HepG2 (cell line): ENCODE results near the gene ZNF302. TPM values are rescaled to one million over a fixed set of nuclear protein-coding genes. Genes with fewer than 3 reads are reported as not detected.

Source experiments
- polyA plus RNA-seq, 8 experiments: library from polyadenylated mRNA; depleted of rRNA in 3 of 8; stranded (reverse) in 7 of 8; unstranded in 1 of 8; fragments of >200 nt; fragmentation: Illumina TruSeq in 4 of 8; extraction: Trizol in 4 of 8; gene quantifications; 2 replicates each; pipeline versions ENCODE4 v1.2.1 to v1.2.3, GENCODE V29; 2011 to 2016; ENCODE audit warnings: low read depth in 4 of 8, missing spikeins in 1 of 8, mixed read lengths in 1 of 8; ENCODE audit not compliant: insufficient read depth in 1 of 8
- small RNA-seq, 3 experiments: library from RNA; depleted of rRNA; stranded (forward); fragments of <200 nt; gene quantifications; one replicate each; pipeline ENCODE3, GENCODE V24; 2012; ENCODE audit warnings: low read depth in 2 of 3, low replicate concordance in 1 of 3; ENCODE audit not compliant: insufficient read length in 3 of 3, insufficient read depth in 2 of 3
- total RNA-seq, 5 experiments: library from RNA; depleted of rRNA; stranded (reverse); fragments of >200 nt; fragmentation: Illumina TruSeq; extraction: Trizol; gene quantifications; 2 replicates each; pipeline ENCODE4 v1.2.3, GENCODE V29; 2016; ENCODE audit warnings: low read depth in 1 of 5

The ZNF302 gene
- total and polyA plus RNA-seq, 2 of the 13 experiments (the other 11 are each of a cell fraction or from before 2014, with no cell fraction given): not detected

Small RNA genes lying within 50 kb of the gene (small RNA-seq; reads per million reads assigned to genes)
- gene RF00611: 0 reads per million in 3 experiments

Other genes with a start within 250 kb of the ZNF302 start
- gene UBA2, start 249.3 kb upstream of the ZNF302 start, total RNA-seq (2016; rRNA removed; fragmentation: Illumina TruSeq; extraction: Trizol): 222 and 327 TPM in 2 replicates
- gene UBA2, start 249.3 kb upstream of the ZNF302 start, polyA plus RNA-seq (2011; rRNA removed): 117 and 172 TPM in 2 replicates
- gene WTIP, start 195.9 kb upstream of the ZNF302 start, total RNA-seq (2016; rRNA removed; fragmentation: Illumina TruSeq; extraction: Trizol): 9.0 and 15.0 TPM in 2 replicates
- 18.1 and 20.9 TPM in 2 replicates for gene WTIP, start 195.9 kb upstream of the ZNF302 start, polyA plus RNA-seq (2011; rRNA removed)
- not detected in 2 replicates for gene SCGB2B2, start 519 bp upstream of the ZNF302 start, total RNA-seq (2016; rRNA removed; fragmentation: Illumina TruSeq; extraction: Trizol)
- gene SCGB2B2, start 519 bp upstream of the ZNF302 start, polyA plus RNA-seq (2011; rRNA removed): 0.03 and 0.12 TPM in 2 replicates
- gene ZNF181, start 56.6 kb downstream of the ZNF302 start, total RNA-seq (2016; rRNA removed; fragmentation: Illumina TruSeq; extraction: Trizol): 15.5 and 22.3 TPM in 2 replicates
- 9.0 and 10.6 TPM in 2 replicates for gene ZNF181, start 56.6 kb downstream of the ZNF302 start, polyA plus RNA-seq (2011; rRNA removed)
- gene ZNF599, start 95.5 kb downstream of the ZNF302 start, total RNA-seq (2016; rRNA removed; fragmentation: Illumina TruSeq; extraction: Trizol): 5.8 and 9.4 TPM in 2 replicates
- 7.3 and 7.5 TPM in 2 replicates for gene ZNF599, start 95.5 kb downstream of the ZNF302 start, polyA plus RNA-seq (2011; rRNA removed)
- gene ZNF30, start 249.2 kb downstream of the ZNF302 start, total RNA-seq (2016; rRNA removed; fragmentation: Illumina TruSeq; extraction: Trizol): 4.4 and 6.2 TPM in 2 replicates
- gene ZNF30, start 249.2 kb downstream of the ZNF302 start, polyA plus RNA-seq (2011; rRNA removed): 2.1 and 2.3 TPM in 2 replicates